HepG2 (cell line): Measurements from ENCODE around the gene MPC2. TPM values are rescaled to one million over a fixed set of nuclear protein-coding genes. Genes with fewer than 3 reads are reported as not detected.

Experiments
- BRCA1 ChIP-seq: sonication (generic); formaldehyde crosslinking; IDR thresholded peaks from 2 replicates; pipeline ENCODE4 v1.4.0; 2020; ENCODE audit warnings: missing genetic modification reagents
- BRF2 ChIP-seq: sonication (generic); formaldehyde crosslinking; IDR thresholded peaks from 2 replicates; pipeline ENCODE4 v1.8.1; 2022; ENCODE audit warnings: mild to moderate bottlenecking, missing genetic modification reagents
- CENPBD1 ChIP-seq: sonication (generic); formaldehyde crosslinking; IDR thresholded peaks from 2 replicates; pipeline ENCODE4 v1.8.0; 2022; ENCODE audit warnings: missing genetic modification reagents, low read depth, mild to moderate bottlenecking, borderline replicate concordance
- E2F1 ChIP-seq: sonication (generic); formaldehyde crosslinking; IDR thresholded peaks from 2 replicates; pipeline ENCODE4 v1.5.0; 2020; ENCODE audit warnings: missing genetic modification reagents
- FOXA1 ChIP-seq, 2 experiments: fragments of 450-650 bp in 1 of 2; sonication (generic) in 1 of 2; formaldehyde crosslinking in 1 of 2; IDR thresholded peaks; 2 replicates each; pipeline versions ENCODE4 v1.4.0 to v1.6.1; 2016 to 2020; ENCODE audit warnings: missing genetic modification reagents in 1 of 2
- FOXJ3 ChIP-seq: sonication (generic); formaldehyde crosslinking; IDR thresholded peaks from 2 replicates; pipeline ENCODE4 v1.4.0; 2020; ENCODE audit warnings: missing genetic modification reagents, mild to moderate bottlenecking, borderline replicate concordance
- IRF9 ChIP-seq: sonication (generic); formaldehyde crosslinking; IDR thresholded peaks from 2 replicates; pipeline ENCODE4 v1.8.0; 2022; ENCODE audit warnings: missing genetic modification reagents, mild to moderate bottlenecking, borderline replicate concordance
- LBX2 ChIP-seq: sonication (generic); formaldehyde crosslinking; IDR thresholded peaks from 2 replicates; pipeline ENCODE4 v1.5.0; 2020; ENCODE audit warnings: missing genetic modification reagents, mild to moderate bottlenecking, borderline replicate concordance
- MAFK ChIP-seq, 2 experiments: IDR thresholded peaks in 1 of 2; conservative IDR thresholded peaks in 1 of 2; 2 replicates each; pipeline ENCODE4 v1.6.1; 2011; ENCODE audit warnings: improper control_type of control experiment in 2 of 2, low read length in 2 of 2
- MXI1 ChIP-seq: IDR thresholded peaks from 3 replicates; pipeline ENCODE4 v1.6.1; 2012; ENCODE audit warnings: low read depth, low read length, inconsistent platforms, borderline replicate concordance
- PHF21A ChIP-seq: sonication (generic); formaldehyde crosslinking; IDR thresholded peaks from 2 replicates; pipeline ENCODE4 v1.5.0; 2020; ENCODE audit warnings: mild to moderate bottlenecking, missing genetic modification reagents
- PPARG ChIP-seq: conservative IDR thresholded peaks from 2 replicates; pipeline ENCODE4 v1.6.1; 2016; ENCODE audit warnings: missing biosample characterization, missing genetic modification reagents
- SAFB2 ChIP-seq: sonication (generic); formaldehyde crosslinking; IDR thresholded peaks from 2 replicates; pipeline ENCODE4 v1.5.1; 2020; ENCODE audit warnings: missing genetic modification reagents, low read depth, mild to moderate bottlenecking, borderline replicate concordance
- ZBTB37 ChIP-seq: sonication (generic); formaldehyde crosslinking; IDR thresholded peaks from 2 replicates; pipeline ENCODE4 v1.4.0; 2020; ENCODE audit warnings: mild to moderate bottlenecking, missing genetic modification reagents
- ZBTB49 ChIP-seq: sonication (generic); formaldehyde crosslinking; IDR thresholded peaks from 2 replicates; pipeline ENCODE4 v1.4.0; 2020; ENCODE audit warnings: missing genetic modification reagents, borderline replicate concordance
- ZNF331 ChIP-seq: sonication (generic); formaldehyde crosslinking; IDR thresholded peaks from 2 replicates; pipeline ENCODE4 v1.4.0; 2020; ENCODE audit warnings: missing genetic modification reagents
- ZNF484 ChIP-seq: sonication (generic); formaldehyde crosslinking; IDR thresholded peaks from 2 replicates; pipeline ENCODE4 v1.5.1; 2020; ENCODE audit warnings: mild to moderate bottlenecking, low read depth, missing genetic modification reagents, borderline replicate concordance
- ZNF570 ChIP-seq: sonication (generic); formaldehyde crosslinking; IDR thresholded peaks from 2 replicates; pipeline ENCODE4 v1.4.0; 2020; ENCODE audit warnings: mild to moderate bottlenecking, missing genetic modification reagents, borderline replicate concordance
- ZNF788 ChIP-seq: sonication (generic); formaldehyde crosslinking; IDR thresholded peaks from 2 replicates; pipeline ENCODE4 v1.5.0; 2020; ENCODE audit warnings: mild to moderate bottlenecking, missing genetic modification reagents, borderline replicate concordance
- polyA plus RNA-seq, 8 experiments: library from polyadenylated mRNA; depleted of rRNA in 3 of 8; stranded (reverse) in 7 of 8; unstranded in 1 of 8; fragments of >200 nt; fragmentation: Illumina TruSeq in 4 of 8; extraction: Trizol in 4 of 8; gene quantifications; 2 replicates each; pipeline versions ENCODE4 v1.2.1 to v1.2.3, GENCODE V29; 2011 to 2016; ENCODE audit warnings: low read depth in 4 of 8, missing spikeins in 1 of 8, mixed read lengths in 1 of 8; ENCODE audit not compliant: insufficient read depth in 1 of 8
- total RNA-seq, 5 experiments: library from RNA; depleted of rRNA; stranded (reverse); fragments of >200 nt; fragmentation: Illumina TruSeq; extraction: Trizol; gene quantifications; 2 replicates each; pipeline ENCODE4 v1.2.3, GENCODE V29; 2016; ENCODE audit warnings: low read depth in 1 of 5

The MPC2 gene
- total and polyA plus RNA-seq, 2 of the 13 experiments (the other 11 are each of a cell fraction or from before 2014, with no cell fraction given), result 38.8 to 136 TPM

GRCh38 chr1:167935216-167936067 lies 1.4 kb downstream of the MPC2 start (continued):
- no peak for TF ChIP-seq E2F1 (CRISPR knock-in tag)
- TF ChIP-seq ZNF484, result no peak
- 0 out of 2 replicates have a peak, but pooled peaks have one; percentile 4 for TF ChIP-seq BRF2
- TF ChIP-seq ZNF331 (CRISPR knock-in tag), result no peak; the same call in 1 of the 2 replicates
- TF ChIP-seq MAFK (conservative IDR thresholded peaks at IDR 0.05 in 1 of 2, IDR thresholded peaks at IDR 0.05 in 1 of 2; ENCODE audit: low read length in 2 of 2), result no peak
- peak; percentile 24 for TF ChIP-seq PHF21A (CRISPR knock-in tag)
- TF ChIP-seq PPARG (CRISPR knock-in tag), result peak; percentile 73
- TF ChIP-seq FOXJ3 (CRISPR knock-in tag), result no peak
- TF ChIP-seq BRCA1 (CRISPR knock-in tag), result no peak
- no peak for TF ChIP-seq IRF9 (CRISPR knock-in tag)
- no peak for TF ChIP-seq ZBTB49 (CRISPR knock-in tag)
- TF ChIP-seq ZNF570 (CRISPR knock-in tag), result no peak
- no peak for TF ChIP-seq SAFB2 (CRISPR knock-in tag)
- 0 out of 2 replicates have a peak, but pooled peaks have one; percentile 70 for TF ChIP-seq ZBTB37 (CRISPR knock-in tag)
- no peak for TF ChIP-seq LBX2 (CRISPR knock-in tag)
- TF ChIP-seq CENPBD1, result 0 out of 2 replicates have a peak, but pooled peaks have one; percentile 46
- TF ChIP-seq MXI1, result peak; percentile 50; the same call in 1 of the 3 replicates
- no peak for TF ChIP-seq FOXA1 (IDR thresholded peaks at IDR 0.05)
- TF ChIP-seq FOXA1 (CRISPR knock-in tag; IDR thresholded peaks at IDR 0.05), result no peak
- peak; percentile 57; the same call in 1 of the 2 replicates for TF ChIP-seq ZNF788 (CRISPR knock-in tag)
